ENCODE data around the gene ACR. TPM values are rescaled to one million over a fixed set of nuclear protein-coding genes. Genes with fewer than 3 reads are reported as not detected.

Gene ACR
- total RNA-seq, 3 donors from 2014 or later, result 0.41 to 1.4 (median 0.43) TPM

GRCh38 chr22:50708996-50709395 lies 29.0 kb upstream of the ACR start:
- H3K36me3 ChIP-seq (ENCODE audit: low read depth), result no peaks in the 10 kb centered on the region
- no peak overlapping the region for H3K4me3 ChIP-seq
- intact Hi-C loops (cut with DNase I, micrococcal nuclease), result no loop called here
- ATAC-seq (no peak), DNase-seq (no peak)
- TF ChIP-seq, protein P1, sequence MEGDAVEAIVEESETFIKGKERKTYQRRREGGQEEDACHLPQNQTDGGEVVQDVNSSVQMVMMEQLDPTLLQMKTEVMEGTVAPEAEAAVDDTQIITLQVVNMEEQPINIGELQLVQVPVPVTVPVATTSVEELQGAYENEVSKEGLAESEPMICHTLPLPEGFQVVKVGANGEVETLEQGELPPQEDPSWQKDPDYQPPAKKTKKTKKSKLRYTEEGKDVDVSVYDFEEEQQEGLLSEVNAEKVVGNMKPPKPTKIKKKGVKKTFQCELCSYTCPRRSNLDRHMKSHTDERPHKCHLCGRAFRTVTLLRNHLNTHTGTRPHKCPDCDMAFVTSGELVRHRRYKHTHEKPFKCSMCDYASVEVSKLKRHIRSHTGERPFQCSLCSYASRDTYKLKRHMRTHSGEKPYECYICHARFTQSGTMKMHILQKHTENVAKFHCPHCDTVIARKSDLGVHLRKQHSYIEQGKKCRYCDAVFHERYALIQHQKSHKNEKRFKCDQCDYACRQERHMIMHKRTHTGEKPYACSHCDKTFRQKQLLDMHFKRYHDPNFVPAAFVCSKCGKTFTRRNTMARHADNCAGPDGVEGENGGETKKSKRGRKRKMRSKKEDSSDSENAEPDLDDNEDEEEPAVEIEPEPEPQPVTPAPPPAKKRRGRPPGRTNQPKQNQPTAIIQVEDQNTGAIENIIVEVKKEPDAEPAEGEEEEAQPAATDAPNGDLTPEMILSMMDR (IDR thresholded peaks at IDR 0.05), result no peak
- H3K9me3 ChIP-seq, result no peaks in the 10 kb centered on the region
- no peaks in the 10 kb centered on the region for H3K4me1 ChIP-seq (ENCODE audit: low read depth)

DNA sequence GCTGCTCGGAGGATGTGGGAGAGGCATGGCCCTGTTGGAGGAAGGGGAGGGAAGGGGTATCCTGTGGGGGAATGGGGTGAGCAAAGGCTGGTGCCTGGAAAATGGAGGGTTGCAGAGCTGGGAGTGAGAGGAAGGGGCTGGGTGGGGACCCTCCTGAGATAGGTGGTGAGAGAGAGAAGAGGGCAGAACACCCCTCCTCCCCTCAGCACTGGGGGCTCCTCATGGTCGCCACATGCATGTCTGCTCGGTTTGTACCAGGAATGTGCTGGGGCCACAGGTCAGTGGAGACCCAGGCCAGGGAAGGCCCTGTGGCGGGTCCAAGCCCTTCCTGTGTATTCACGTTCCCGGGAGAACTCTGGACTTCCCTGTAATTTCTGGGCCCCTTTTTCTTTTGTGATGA lies 27.8 kb upstream of the ACR start:
- no peak overlapping the region for H3K4me3 ChIP-seq
- no peaks in the 10 kb centered on the region for H3K4me1 ChIP-seq (ENCODE audit: low read depth)
- DNase-seq (peak in 1 of 3 donors; percentile 22), ATAC-seq (no peak)
- H3K36me3 ChIP-seq (ENCODE audit: low read depth), result no peaks in the 10 kb centered on the region
- TF ChIP-seq, protein P1 (IDR thresholded peaks at IDR 0.05), result no peak
- H3K9me3 ChIP-seq, result no peaks in the 10 kb centered on the region
- intact Hi-C loops (cut with DNase I, micrococcal nuclease), result no loop called here

DNA sequence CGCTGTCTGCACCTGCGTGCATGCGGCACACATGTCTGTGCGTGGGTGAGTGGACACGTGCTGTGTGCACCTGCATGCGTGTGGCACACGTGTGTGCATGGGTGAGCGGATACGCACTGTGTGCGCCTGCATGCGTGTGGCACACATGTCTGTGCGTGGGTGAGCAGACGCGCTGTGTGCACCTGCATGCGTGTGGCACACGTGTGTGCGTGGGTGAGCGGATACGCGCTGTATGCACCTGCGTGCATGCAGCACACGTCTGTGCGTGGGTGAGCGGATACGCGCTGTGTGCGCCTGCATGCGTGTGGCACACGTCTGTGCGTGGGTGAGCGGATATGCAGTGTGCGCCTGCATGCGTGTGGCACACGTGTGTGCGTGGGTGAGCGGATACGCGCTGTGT lies 27.1 kb upstream of the ACR start:
- H3K4me3 ChIP-seq, result no peak overlapping the region
- no peaks in the 10 kb centered on the region for H3K9me3 ChIP-seq
- TF ChIP-seq, protein P1 (IDR thresholded peaks at IDR 0.05), result no peak
- H3K4me1 ChIP-seq (ENCODE audit: low read depth), result no peaks in the 10 kb centered on the region
- DNase-seq (peak in 1 of 3 donors; percentile 24), ATAC-seq (no peak)
- no peaks in the 10 kb centered on the region for H3K36me3 ChIP-seq (ENCODE audit: low read depth)
- intact Hi-C loops (cut with DNase I, micrococcal nuclease), result no loop called here

- Histone ChIP-seq H3K36me3 (ENCODE audit: low read depth) (no peaks in the 10 kb centered on the region), H3K9me3 (no peaks in the 10 kb centered on the region), H3K4me3 (no peak overlapping the region), H3K4me1 (ENCODE audit: low read depth) (no peaks in the 10 kb centered on the region)
- intact Hi-C loops (cut with DNase I, micrococcal nuclease), result no loop called here
- ATAC-seq (no peak), DNase-seq (peak in 1 of 3 donors; percentile 23)
- TF ChIP-seq, protein P1 (IDR thresholded peaks at IDR 0.05), result no peak
These were observed 26.3 kb upstream of the ACR start for GRCh38 chr22:50711446-50712340.

DNA sequence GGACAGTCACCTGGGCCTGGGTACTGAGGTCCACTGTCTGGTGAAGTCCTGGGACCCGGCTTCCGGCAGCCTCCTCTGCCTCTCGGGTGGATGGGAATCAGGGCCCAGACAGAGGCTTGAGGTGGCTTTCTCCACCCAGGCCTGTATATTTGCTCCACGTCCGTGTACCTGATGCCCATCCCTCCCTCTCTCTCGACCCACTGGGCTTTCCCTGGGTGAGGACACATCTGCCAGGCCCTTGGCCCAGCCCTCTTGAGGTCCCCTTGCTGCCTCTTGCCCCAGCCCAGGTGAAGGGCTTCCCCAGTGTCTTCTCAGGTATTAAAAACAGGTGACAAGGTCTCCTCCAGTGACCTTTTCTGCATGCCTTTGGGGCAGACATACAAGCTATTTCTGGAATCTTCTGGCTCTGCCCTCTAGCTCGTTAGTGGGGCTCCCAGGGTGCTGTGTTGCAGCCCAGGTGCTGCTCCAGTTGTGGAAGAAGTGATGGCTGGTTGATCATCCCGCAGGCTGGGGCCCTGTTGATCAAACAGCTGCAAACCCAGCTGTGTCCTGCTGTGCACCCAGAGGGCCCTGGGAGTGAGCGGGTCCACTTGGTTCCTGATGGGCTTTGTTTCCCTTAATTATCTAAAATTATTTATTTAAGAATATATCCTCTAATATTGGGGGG lies 25.5 kb upstream of the ACR start:
- no peaks in the 10 kb centered on the region for H3K9me3 ChIP-seq
- no peaks in the 10 kb centered on the region for H3K36me3 ChIP-seq (ENCODE audit: low read depth)
- peak in 1 of 3 donors; percentile 14 for DNase-seq
- H3K4me3 ChIP-seq, result no peak overlapping the region
- intact Hi-C loops (cut with DNase I, micrococcal nuclease), result no loop called here
- ATAC-seq, result no peak
- TF ChIP-seq, protein P1 (IDR thresholded peaks at IDR 0.05), result no peak
- no peaks in the 10 kb centered on the region for H3K4me1 ChIP-seq (ENCODE audit: low read depth)

All from mucosa of descending colon (tissue), 3 donors.